Islet of Langerhans (tissue), 1 donor: ENCODE results near the gene UBE2M.
"Not testable (repeated sequence)": the region's sequence is repeated elsewhere in the genome, so short reads cannot be mapped to it uniquely, and the experiment has no call there.

Experiments
- FAIRE-seq: peaks from one replicate; lab custom pipeline; 2011; peaks lifted over from hg19 to GRCh38; lab: Jason Lieb, UNC

The UBE2M gene

DNA sequence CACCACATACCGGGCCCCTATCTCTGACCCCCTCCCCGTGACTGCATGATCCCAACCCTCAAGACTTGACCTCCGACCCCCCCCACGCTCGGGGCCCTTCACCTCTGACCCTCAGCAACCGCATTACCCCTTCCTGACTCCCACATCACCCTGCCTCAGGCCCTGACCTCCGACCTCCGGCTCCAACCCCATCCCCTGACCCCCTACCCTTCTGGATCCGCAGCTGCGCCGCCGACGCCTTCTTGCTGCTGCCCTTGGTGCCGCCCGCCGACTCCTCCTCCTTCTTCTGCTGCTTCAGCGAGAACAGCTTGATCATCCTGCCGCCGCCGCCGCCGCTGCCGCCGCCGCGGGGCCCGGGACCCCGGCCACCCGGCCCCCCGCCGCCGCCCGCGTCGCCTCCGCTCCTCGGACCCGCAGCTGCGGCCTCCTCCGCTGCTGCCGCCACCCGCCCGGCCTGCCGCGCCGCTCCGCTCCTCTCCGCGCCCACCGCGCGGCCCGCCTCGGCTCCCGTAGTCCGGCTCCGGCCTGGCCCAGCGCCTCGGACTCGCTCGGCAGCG is at the start of gene UBE2M:
Gene UBE2M (minus strand): TSS at position 546 of the 557 bp plus-strand sequence. CDS start 230 bp downstream, at position 316.
- no peak for FAIRE-seq

DNA sequence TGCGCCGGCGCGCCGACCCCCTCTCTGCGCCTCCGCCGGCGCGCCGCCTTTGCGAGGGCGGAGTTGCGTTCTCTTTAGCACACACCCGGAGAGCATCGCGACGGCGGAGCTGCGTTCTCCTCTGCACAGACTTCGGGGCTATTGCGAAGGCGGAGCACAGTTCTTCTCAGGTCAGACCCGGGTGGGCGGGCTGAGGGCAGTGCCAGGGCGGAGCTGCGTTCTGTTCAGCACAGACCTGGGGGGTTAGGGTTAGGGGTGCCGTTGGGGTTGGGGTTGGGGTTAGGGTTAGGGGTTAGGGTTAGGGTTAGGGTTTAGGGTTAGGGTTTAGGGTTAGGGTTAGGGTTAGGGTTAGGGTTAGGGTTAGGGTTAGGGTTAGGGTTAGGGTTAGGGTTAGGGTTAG is 48.8 kb upstream of the UBE2M start:
- FAIRE-seq: not testable (repeated sequence)

DNA sequence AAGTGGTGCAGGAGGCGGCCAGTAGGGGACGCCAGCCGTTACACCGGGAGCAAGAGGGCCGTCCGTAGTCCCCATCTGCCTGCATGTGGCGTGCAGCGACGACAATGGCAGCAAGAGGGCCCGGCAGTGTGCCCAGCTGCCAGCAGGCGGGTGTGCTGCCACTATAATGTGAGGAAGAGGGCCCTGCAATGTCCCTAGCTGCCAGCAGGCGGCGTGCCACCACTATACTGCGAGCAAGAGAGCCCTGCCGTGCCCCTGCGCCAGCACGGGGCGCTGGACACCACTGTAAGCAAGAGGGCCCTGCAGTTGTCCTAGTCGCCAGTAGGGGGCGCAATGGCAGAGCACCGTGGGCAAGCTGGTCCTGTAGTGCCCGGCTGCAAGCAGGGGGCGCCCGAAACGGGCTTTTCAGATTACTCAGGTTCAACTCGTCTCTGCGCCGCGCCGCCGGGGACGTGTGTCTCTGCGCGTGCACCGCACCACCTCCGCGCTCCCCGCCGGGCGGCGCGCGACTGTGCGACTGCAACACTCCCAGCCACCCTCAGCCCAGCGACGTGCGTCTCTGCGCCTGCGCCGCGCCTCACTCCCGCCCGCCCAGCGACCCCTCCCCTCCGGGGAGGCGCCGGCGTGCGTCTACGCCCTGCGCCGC is 48.0 kb upstream of the UBE2M start:
- not testable (repeated sequence) for FAIRE-seq

DNA sequence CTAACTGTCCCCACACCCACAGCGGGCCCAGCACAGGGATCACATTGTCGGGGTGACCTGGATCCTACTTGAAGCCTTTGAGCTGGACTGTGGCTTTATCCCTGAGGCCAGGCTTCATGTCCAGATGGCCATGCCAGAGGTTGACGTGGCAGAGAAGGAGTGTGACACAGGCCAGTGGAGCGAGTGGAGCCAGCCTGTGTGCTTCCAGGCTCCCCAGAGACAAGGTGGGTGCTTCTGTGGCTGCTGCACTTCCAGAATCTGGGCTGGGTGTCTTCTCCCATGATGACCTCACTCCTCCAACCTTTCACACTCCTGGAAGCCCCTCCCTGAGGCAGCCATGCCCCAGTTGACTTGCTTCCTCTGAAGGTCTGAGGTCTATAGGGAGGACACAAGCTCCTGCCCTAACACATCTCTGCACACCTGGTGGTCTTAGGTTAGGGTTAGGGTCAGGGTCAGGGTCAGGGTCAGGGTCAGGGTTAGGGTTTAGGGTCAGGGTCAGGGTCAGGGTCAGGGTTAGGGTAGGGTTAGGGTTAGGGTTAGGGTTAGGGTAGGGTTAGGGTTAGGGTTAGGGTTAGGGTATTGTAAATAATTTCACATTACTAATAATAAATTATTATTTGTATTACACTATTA is 27.8 kb upstream of the UBE2M start:
- no peak for FAIRE-seq

DNA sequence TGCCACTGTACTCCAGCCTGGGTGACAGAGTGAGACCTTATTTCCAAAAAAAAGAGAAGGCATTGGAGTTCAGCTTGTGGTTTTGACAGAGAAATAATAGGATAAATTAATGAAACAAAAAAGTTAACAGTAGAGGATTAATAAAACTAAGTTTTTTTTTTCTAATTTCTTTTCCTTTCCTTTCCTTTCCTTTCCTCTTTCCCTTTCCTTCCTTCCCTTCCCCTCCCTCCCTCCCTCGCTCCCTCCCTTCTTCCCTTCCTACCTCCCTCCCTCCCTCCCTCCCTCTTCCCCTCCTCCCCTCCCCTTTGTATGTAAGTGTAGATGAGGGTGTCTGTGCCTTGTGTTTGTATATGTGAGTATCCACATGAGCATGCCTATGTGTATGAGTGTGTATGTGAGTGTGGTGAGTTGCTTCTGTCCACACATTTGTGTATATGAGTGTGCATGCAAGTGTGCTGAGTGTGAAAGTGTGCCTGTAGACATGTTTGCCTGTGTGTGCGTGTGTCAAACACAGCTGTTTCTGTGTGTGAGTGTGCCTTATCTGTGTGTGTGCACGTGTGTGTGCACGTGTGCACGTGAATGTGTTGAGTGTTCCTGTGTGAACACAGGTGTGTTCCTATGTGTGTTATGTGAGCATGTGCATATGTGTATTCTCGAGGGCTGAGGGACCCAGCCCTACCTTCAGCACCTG is 27.2 kb upstream of the UBE2M start:
- no peak for FAIRE-seq

DNA sequence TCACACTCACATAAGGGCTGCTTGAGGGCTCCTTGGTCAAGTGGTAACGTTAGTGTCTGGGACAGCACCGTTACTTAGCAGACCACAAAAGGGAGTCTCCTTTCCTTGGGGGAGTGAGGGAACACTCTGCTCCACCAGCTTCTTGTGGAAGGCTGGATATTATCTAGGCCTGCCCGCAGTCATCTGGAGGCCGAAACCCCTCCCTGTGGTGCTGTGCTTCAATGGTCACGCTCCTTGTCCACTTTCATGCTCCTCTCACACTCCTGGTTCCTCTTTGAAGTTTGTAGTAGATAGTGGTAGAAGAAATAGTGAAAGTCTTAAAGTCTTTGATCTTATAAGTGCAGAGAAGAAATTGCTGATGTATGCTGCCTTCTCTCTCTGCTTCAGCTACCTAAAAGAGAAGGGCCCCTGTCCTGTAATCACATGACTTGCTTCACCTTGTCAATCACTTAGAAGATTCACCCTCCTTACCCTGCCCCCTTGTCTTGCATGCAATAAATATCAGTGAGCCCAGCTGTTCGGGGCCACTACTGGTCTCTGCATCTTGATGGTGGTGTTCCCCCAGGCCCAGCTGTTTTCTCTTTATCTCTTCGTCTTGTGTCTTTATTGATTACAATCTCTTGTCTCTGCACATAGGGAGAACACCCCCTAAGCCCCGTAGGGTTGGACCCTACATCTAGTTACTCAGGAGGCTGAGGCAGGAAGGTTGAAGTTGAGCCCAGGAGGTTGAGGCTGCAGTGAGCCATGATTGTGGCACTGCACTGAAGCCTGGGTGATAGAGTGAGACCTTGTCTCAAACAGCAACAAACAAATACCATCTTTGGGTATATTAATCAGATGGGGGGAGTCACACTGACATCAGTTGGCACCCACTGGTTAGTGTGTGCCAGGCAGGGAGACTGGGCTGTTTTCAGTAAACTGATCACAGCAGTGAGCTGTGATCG is 26.4 kb upstream of the UBE2M start:
- FAIRE-seq: no peak

DNA sequence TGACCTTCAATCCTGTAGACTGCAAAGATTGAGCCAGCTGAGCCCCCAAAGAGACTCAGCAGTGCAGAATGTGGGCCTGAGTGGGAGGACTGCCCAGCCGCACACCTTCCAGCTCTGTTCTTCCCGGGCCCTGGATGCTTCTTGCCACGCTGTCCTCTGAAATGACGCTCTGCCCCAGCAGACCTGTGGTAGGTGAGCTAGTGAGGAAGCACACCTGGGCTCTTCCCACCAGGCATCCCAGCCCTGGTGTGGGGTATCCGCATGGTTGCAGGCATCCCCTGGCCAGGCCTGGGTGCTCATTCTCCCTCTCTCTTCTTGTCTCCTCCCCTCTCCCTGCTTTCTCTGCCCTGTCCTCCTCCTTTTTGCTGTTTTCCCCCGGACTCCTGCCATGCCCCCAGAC is 24.6 kb upstream of the UBE2M start:
- no peak for FAIRE-seq

DNA sequence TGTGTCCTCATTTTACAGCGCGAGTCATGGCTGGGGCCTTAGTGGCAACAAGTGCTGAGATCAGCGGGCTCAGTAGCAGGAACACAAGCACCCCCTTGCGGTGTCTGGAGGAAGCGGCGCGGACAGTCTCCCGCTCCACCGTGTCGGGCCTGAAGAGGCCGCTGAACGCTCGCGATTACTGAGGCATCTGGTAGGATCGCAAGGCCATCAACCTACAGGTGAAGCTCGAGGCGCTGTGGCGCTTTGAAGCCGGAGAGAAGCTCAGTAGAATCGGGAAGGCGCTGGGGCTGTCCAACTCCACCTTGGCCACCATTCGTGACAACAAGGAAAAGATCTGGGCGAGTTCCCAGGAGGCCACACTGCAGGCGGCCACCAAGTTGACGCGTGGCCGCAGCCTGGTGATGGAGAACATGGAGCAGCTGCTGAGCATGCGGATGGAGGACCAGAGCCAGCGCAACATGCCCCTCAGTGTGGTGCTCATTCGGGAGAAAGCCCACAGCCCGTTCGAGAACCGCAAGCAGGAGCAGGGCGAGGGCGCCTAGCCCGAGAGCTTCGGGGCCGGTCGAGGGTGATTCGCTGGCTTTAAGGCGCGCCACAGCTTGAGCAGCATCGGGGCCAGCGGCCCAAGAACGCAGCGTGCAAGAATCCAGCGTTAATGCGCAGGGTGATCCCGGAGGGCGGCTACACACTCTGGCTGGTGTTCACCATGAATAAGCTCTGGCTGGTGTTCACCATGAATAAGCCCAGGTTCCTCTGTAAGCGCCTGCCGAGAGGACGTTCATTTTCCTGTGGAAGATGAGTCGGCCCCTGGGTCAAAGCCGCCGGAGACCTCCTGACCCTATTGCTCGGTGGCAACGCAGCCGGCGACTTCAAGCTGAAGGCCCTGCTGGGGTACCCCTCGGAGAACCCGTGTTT is 23.1 kb upstream of the UBE2M start:
- FAIRE-seq: no peak

DNA sequence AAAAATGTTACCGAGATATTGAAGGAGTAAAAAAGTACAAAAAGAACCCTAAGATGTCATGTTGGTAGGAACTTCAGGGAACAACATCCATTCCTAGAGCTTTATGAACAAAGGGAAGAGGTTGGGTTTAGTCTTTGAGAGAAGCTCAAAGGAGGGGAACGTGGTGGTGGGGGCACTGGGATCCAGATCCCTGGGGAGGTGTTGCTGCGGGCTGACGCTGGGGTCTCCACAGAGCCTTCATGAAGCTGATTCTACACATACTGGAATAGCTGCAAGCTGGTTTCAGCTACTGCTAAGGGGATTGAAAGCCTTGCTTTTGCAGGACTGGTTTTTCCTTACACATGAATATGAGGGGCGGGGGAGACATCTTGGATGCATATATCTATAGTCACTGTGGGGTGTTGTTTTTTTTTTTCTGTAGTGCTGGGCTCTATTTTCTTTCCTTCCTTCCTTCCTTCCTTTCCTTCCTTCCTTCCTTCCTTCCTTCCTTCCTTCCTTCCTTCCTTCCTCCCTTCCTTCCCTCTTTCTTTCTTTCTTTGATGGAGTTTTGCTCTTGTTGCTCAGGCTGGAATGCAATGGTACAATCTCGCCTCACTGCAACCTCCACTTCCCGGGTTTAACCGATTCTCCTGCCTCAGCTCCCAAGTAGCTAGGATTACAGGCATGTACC is 21.2 kb upstream of the UBE2M start:
- no peak for FAIRE-seq

DNA sequence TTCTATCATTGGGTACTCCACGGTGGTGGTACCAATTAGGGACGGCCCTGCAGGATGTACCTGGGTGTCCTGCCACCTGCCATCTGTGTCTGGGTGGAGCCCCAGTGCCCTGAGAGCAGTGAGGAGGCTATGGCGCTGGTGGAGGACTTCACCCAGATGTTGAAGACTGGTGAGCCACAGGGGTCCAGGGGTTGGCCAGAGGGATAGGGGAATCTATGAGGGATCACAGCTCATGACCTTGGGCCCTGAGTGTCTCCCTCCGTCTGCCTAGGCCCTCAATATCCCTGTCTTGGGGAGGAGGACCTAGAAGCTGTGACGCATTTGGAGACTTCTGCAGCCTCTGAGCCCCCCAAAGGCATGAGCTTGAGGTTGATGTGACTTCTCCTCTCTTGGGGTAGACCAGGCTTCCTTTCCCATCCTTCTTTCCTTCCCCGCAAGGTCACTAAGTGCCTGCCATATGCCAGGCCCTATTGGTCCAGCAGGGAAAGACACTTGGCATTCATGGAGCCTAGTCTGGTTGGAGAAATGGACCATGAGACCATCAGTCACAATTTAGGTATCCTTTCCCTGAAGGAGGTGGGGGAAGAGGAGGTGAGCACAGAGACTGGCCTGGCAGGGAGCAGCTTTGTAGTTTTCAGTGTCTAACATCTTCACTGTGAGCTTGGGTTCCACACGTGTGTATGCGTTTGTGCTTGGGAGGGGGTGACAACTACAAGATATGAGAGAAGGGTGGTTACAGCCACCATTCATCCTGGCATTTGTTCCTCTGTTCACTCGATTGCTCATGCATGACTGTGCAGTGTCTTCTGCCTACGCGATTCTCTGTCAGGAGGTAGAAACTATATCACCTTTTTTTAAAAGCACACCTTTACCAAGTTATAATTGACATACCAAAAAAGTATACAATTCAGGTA is 19.9 kb upstream of the UBE2M start:
- FAIRE-seq: no peak

DNA sequence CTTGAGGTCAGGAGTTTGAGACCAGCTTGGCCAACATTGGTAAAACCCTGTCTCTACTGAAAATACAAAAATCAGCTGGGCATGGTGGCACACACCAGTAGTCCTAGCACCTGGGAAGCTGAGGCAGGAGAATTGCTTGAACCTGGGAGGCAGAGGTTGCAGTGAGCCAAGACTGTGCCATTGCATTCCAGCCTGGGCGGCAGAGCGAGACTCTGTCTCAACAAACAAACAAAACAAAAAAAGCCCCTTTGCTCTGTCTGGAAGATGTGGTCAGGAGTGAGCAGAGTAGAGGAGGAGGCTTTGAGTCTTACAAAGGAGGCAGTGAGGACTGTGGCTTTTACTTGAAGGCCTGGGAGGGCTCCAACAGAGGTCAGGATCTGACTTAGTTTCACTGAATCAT is 19.2 kb upstream of the UBE2M start:
- FAIRE-seq: not testable (repeated sequence)

DNA sequence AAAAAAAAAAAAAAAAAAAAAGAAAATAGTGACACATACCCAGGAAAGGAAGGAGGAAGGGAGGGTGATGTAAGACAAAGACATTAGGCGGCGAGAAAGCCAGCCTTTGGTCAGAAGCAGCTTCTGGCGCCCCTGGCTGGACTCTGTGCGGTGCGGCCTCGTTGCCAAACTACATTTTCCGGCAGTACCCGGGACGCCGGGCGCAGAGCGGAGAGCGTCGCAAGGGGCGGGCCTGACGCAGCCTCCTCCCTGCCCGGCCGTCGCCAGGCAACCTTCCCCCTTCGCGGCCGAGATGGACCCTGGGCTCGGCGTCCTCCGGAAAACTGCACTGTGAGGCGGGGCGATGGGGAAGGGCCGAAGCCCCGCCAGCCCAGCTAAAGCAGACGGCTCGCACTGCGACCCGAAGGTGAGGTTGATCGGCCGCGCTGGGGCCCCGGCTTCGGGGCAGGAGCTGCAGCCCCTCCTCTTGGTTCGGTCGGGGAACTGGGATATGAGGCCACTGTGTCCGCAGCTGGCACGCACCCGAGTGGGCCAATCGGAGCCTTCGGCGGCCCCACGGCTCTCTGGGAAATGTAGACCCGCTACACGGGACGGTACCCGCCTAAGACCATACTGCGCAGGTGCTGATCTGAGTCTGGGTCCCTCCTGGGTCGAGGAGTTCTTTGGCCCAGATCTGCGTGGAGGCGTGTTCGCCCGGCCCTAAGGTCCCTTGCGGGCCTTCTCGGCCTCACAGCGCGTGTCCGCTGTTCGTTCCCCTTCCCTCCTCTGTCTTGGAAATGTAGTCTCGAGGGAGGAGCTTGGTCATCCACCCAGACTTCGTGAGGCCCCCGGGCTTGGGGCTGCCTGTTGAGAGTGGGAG is 17.0 kb upstream of the UBE2M start:
- no peak for FAIRE-seq

DNA sequence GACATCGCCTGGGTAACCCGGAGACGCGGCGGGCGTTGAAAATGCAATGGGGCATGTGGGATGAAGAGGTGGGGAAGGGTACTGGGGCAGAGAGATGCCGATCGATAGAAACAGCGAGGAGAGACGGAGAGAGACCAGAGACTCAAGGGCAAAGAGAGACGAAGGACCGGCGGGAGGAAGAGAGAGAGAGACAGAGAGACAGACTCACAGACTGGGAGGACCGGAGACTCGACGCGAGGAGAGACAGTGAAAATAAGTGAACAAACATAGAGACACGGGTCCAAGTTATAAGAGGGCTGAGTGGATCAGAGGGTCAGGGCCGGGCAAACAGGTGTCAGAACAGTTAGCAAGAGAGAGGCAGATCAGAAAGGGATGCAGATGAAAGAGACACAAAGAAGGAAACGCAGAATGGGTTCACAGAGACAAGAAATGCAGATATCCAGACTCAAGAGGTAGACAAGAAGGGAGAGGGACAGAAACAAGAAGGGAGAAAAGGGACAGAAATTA is 15.3 kb upstream of the UBE2M start:
- FAIRE-seq: no peak

DNA sequence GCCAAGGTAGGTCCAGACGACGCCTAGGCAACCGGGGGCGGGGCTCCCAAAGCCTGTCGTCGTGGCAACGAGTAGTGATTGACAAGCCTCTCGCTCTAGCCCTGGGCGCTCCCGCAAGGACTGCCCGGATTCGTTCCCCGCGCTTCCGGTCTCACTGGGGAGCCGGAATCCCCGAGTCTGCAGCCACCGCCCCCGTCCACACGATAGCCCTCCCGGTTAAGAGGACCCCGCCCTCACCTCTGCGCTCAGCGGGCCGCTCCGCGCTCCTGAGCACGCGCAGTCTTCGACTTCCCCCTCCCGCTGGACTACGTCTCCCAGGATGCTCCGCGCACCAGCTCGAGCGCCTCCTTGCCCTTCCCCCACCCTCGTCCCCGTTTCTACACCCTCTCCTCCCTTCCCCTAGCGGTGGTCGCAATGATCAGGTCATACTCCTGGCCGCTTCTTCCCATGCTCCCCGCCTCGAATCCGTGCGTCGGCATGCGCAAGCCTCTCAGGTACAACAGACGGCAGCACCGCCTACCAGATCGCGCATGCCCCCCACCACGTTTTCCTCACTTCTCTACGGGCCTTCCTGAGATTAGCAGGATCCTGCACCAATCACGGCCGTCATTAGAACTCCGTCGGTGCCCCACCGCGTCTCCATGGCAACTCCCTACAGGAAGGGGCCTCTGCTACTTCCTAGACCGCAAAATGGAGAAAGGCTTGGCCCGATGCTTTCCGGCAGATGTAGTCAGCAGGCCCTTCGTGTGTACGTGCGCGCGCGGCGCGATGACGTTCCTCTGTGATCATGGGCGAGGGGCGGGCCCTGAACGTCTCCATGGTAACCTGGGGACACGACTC is 14.6 kb upstream of the UBE2M start, which contains the start of gene MZF1:
Gene MZF1 (minus strand): TSS at position 518 of the 840 bp plus-strand sequence. CDS start 1,946 bp downstream, outside the sequence.
- peak; percentile 90 for FAIRE-seq

DNA sequence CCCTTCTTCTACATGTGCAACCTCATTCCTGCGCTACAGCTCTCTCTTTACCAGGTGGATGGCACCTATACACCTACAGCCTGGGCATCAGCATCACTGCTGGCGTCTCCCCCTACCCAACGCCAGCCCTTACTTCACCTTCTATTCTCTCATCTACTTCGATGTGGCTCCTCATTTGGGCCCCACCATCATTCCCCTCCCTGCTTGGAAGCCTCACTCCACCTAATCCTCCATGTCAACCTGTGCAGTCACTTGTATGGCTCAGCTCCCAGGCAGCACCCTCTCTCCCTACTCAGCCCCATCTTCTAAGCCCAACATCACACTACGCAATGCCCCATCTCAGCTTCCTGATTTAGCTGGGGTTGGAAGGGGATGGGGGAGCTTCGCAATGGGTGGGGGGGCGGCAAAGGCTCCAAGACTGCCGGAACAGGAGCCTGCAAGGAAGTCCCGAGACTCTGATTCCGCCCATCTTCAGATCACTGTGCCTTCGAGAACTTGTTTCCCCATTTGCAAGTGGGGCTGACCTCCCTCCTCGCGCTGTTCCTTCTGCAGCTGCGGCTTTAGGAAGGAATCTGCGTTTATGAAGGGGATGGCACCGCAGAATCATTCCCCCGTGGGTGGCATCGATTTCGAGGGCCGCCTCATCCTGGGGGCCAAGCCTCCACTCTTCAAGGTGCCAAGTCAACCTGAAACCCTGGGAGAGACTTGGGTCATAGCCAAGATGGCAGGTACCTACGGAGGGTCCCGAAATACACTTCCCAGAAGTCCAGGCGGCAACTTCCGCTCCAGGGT is 13.8 kb upstream of the UBE2M start:
- peak; percentile 78 for FAIRE-seq

DNA sequence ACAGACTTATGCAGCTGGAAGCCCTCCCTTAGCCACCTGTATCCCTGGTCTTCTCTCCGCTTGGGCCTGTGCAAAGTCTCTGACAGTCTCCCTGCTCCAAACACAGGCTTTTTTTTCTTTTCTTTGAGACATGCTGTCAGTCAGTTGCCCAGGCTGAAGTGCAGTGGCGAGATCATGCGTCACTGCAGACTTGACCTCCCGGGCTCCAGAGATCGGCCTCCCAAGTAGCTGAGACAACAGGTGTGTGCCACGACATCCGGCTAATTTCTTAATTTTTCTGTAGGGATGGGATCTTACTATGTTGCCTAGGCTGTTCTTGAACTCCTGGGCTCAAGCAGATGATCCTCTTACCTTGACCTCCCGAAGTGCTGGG is 13.2 kb upstream of the UBE2M start:
- no peak for FAIRE-seq
